ENCODE results near the gene HMGXB3.

DNA sequence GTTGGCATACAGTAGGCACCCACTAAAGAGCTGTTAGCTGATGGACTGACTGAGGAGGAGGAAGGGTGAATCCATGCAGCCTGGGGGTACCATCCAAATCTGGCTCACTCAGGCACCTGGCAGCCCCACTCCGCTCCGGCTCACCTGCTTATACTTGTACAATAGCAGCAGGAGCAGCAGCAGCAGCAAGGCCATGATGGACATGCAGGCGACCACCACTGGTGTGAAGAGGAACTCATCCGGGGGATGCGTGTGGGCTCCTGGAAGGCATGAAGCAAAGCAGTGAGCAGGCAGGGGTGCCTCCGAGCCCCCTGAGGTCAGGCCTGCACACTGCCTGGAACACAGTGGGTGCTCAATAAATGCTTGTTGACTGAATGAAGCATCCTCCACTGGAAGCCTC is 67.5 kb downstream of the HMGXB3 start:
- TF ChIP-seq, protein P1, sequence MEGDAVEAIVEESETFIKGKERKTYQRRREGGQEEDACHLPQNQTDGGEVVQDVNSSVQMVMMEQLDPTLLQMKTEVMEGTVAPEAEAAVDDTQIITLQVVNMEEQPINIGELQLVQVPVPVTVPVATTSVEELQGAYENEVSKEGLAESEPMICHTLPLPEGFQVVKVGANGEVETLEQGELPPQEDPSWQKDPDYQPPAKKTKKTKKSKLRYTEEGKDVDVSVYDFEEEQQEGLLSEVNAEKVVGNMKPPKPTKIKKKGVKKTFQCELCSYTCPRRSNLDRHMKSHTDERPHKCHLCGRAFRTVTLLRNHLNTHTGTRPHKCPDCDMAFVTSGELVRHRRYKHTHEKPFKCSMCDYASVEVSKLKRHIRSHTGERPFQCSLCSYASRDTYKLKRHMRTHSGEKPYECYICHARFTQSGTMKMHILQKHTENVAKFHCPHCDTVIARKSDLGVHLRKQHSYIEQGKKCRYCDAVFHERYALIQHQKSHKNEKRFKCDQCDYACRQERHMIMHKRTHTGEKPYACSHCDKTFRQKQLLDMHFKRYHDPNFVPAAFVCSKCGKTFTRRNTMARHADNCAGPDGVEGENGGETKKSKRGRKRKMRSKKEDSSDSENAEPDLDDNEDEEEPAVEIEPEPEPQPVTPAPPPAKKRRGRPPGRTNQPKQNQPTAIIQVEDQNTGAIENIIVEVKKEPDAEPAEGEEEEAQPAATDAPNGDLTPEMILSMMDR (IDR thresholded peaks at IDR 0.05; ENCODE audit: low read depth, low read length) = no peak
- TF ChIP-seq EZH2phosphoT487 (IDR thresholded peaks at IDR 0.05; ENCODE audit: low read depth) = no peak
